Measurements from ENCODE around the gene SMIM13.

Gene SMIM13

GRCh38 chr6:11168091-11168635 is 74.5 kb downstream of the SMIM13 start:
- DNase-seq (ENCODE audit: extremely low read depth, low read depth): peak; percentile 18
- no peak for TF ChIP-seq CTCF (IDR thresholded peaks at IDR 0.05; ENCODE audit: low read depth, low read length)

- DNase-seq (ENCODE audit: extremely low read depth, low read depth): no peak
- TF ChIP-seq CTCF (IDR thresholded peaks at IDR 0.05; ENCODE audit: low read depth, low read length): no peak
These were observed 78.3 kb downstream of the SMIM13 start for GRCh38 chr6:11171952-11172351.

GRCh38 chr6:11172501-11173327 is 79.1 kb downstream of the SMIM13 start:
- TF ChIP-seq CTCF (IDR thresholded peaks at IDR 0.05; ENCODE audit: low read depth, low read length): peak; percentile 71
- no peak for DNase-seq (ENCODE audit: extremely low read depth, low read depth)

GRCh38 chr6:11174242-11174611 is 80.6 kb downstream of the SMIM13 start:
- no peak for TF ChIP-seq CTCF (IDR thresholded peaks at IDR 0.05; ENCODE audit: low read depth, low read length)
- DNase-seq (ENCODE audit: extremely low read depth, low read depth): no peak

- DNase-seq (ENCODE audit: extremely low read depth, low read depth): no peak
- no peak for TF ChIP-seq CTCF (IDR thresholded peaks at IDR 0.05; ENCODE audit: low read depth, low read length)
These were observed 83.6 kb downstream of the SMIM13 start for GRCh38 chr6:11177271-11177670.

GRCh38 chr6:11179088-11179418 is 85.4 kb downstream of the SMIM13 start:
- DNase-seq (ENCODE audit: extremely low read depth, low read depth): no peak
- no peak for TF ChIP-seq CTCF (IDR thresholded peaks at IDR 0.05; ENCODE audit: low read depth, low read length)

- no peak for TF ChIP-seq CTCF (IDR thresholded peaks at IDR 0.05; ENCODE audit: low read depth, low read length)
- DNase-seq (ENCODE audit: extremely low read depth, low read depth): no peak
These were observed 86.0 kb downstream of the SMIM13 start for GRCh38 chr6:11179419-11180202.

Measured in AG09319 (cell line).